ENCODE results near the gene CACNA2D2.

The CACNA2D2 gene

DNA sequence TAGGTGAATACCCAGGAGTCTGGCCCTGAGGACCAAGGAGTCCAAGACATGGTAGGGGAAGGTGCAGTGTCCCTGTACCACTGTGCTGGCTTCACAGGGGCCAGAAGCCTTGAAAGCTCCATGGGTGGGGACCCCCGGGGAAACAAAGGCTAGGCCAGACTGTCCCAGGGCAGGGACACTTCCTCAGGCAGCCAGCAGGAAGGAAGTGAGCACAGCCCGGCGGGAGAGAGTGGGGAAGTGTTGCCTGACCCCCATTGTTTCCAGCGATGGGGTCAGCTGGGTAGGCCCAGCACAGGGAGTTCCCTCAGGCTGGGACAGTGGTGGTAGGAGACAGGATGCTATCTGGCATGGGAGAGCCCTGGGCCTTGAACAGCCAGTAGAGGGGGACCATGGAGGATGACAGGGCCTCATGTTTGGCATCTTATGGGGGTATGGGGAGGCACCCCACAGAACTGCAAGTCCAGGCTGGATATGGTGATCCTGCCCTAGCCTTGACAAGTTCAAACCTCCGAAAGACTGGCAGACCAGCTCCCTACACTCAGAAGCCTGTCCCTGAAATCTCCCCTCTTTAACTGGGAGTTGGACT, 179.7 kb downstream of the CACNA2D2 start:
- no peak overlapping the region for H3K4me3 ChIP-seq (ENCODE audit: low read length)
- TF ChIP-seq, protein P1, sequence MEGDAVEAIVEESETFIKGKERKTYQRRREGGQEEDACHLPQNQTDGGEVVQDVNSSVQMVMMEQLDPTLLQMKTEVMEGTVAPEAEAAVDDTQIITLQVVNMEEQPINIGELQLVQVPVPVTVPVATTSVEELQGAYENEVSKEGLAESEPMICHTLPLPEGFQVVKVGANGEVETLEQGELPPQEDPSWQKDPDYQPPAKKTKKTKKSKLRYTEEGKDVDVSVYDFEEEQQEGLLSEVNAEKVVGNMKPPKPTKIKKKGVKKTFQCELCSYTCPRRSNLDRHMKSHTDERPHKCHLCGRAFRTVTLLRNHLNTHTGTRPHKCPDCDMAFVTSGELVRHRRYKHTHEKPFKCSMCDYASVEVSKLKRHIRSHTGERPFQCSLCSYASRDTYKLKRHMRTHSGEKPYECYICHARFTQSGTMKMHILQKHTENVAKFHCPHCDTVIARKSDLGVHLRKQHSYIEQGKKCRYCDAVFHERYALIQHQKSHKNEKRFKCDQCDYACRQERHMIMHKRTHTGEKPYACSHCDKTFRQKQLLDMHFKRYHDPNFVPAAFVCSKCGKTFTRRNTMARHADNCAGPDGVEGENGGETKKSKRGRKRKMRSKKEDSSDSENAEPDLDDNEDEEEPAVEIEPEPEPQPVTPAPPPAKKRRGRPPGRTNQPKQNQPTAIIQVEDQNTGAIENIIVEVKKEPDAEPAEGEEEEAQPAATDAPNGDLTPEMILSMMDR (conservative IDR thresholded peaks at IDR 0.05; ENCODE audit: low read depth, low read length), result no peak
- DNase-seq (ENCODE audit: low read depth), result no peak

GRCh38 chr3:50323092-50323600, 180.3 kb downstream of the CACNA2D2 start:
- H3K4me3 ChIP-seq (ENCODE audit: low read length), result no peak overlapping the region
- TF ChIP-seq, protein P1 (conservative IDR thresholded peaks at IDR 0.05; ENCODE audit: low read depth, low read length), result no peak
- DNase-seq (ENCODE audit: low read depth), result no peak

DNA sequence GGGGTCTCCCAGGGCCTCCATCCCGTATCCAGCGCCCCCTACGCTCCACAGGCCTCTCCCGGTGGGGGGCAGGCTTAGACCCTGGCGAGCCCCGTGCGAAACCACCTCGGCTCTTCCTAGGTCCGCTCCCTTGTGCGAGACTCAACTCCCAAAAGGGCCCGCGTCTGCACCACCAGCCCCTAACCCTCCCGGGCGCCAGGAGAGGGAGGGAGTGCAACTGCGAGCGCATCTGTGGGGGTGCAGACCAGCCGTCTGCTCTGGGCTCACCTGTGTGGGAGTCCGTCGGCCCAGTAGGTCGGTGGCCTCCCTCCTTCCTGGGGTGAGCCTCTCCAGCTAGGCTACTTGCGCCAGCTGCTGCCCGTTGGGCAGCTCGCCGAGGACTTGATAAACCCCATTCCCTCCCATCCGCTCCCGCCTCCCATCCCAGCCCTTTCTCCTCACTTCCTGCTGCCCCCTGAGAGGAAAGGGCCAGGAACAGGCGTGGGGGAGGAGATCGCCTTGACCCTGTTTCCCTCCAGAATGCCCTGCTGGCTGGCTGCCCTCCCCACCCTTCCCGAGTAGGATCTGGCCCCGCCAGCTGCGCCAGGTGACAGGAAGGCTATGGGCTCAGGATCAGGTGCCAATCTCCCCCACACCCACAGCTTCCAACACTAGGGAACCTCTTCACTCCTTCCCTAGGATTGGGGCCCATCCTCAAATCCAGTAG, 180.9 kb downstream of the CACNA2D2 start, which contains the start of gene HYAL2:
HYAL2 (minus strand) TSS at position 360 of the 706 bp plus-strand sequence. CDS start 2,256 bp downstream, outside the sequence.
- peak within 1 kb of the TSS; percentile 90 for H3K4me3 ChIP-seq (ENCODE audit: low read length)
- DNase-seq (ENCODE audit: low read depth), result no peak
- TF ChIP-seq, protein P1 (conservative IDR thresholded peaks at IDR 0.05; ENCODE audit: low read depth, low read length), result no peak

DNA sequence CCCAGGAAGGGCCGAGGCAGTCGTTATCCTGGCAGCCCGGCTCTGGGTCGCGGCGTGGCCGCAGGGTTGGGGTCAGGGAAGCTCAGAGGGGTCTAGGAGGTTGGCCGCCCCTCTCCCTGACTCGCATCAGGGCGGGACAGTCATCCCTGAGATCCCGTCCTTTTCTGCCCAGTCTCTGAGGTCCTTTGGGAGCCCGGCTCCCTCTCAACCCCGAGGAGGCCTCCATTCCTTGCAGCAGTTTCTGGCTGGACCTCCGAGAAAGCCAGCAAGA, 181.4 kb downstream of the CACNA2D2 start:
- DNase-seq (ENCODE audit: low read depth), result no peak
- peak overlapping the region; percentile 90 for H3K4me3 ChIP-seq (ENCODE audit: low read length)
- TF ChIP-seq, protein P1 (conservative IDR thresholded peaks at IDR 0.05; ENCODE audit: low read depth, low read length), result no peak

GRCh38 chr3:50321336-50322114, 181.9 kb downstream of the CACNA2D2 start:
- TF ChIP-seq, protein P1 (conservative IDR thresholded peaks at IDR 0.05; ENCODE audit: low read depth, low read length), result peak; percentile 57
- DNase-seq (ENCODE audit: low read depth), result peak; percentile 63

DNA sequence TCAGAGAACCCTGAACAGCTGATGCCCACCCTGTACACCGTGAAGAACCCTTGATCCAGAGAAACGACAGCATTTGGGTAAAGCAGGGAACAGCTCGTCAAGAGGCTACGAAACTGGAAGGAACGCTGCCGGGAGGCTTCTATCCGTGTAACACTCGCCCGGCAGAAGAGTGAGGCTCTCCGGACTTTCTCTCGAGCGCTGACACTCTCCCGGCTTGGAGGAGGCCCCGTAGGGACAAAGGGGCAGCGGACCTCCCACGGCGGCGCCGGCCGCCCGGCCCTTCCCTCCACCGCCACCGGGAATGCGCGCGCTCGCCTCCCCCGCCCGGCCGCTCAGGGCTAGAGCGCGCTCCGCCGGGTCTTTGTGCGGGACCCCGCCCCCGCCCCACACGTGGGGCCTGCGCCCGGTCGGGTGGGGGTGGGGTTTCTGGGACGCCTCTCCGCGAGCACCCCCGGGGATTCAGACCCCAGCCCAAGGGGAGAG, 182.5 kb downstream of the CACNA2D2 start:
- DNase-seq (ENCODE audit: low read depth), result no peak
- peak overlapping the region; percentile 90 for H3K4me3 ChIP-seq (ENCODE audit: low read length)
- TF ChIP-seq, protein P1 (conservative IDR thresholded peaks at IDR 0.05; ENCODE audit: low read depth, low read length), result no peak

More at GRCh38 chr3:50321336-50322114, 181.9 kb downstream of the CACNA2D2 start:
- H3K4me3 ChIP-seq (ENCODE audit: low read length), result peak overlapping the region; percentile 90

Data from retinal pigment epithelial cell (primary cell).